ENCODE data around the gene UPF3A.
"Not testable (repeated sequence)": the region's sequence is repeated elsewhere in the genome, so short reads cannot be mapped to it uniquely, and the experiment has no call there.

Gene UPF3A

DNA sequence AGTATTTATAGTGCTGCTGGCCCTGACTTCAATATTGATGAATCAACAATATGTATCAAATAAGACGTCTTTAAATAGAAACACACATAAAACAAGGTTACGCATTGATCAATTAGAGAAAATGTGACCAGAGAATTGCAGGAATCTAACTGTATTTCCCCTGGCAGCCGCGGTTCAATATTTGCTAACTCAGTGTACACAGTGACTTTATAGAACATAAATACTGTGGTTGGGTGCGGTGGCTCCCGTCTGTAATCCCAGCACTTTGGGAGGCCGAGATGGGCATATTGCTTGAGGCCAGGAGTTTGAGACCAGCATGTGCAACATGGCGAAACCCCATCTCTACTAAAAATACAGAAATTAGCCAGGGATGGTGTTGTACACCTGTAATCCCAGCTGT, 22.8 kb upstream of the UPF3A start:
- Mint-ChIP-seq H3K36me3 (peaks cover 36% of the 10 kb centered on the region), H3K9me3 (no peaks in the 10 kb centered on the region), H3K4me1 (peaks cover 40% of the 10 kb centered on the region), H3K4me3 (no peak overlapping the region), H3K27me3 (no peaks in the 10 kb centered on the region), H3K27ac (peak overlapping the region; percentile 46)

DNA sequence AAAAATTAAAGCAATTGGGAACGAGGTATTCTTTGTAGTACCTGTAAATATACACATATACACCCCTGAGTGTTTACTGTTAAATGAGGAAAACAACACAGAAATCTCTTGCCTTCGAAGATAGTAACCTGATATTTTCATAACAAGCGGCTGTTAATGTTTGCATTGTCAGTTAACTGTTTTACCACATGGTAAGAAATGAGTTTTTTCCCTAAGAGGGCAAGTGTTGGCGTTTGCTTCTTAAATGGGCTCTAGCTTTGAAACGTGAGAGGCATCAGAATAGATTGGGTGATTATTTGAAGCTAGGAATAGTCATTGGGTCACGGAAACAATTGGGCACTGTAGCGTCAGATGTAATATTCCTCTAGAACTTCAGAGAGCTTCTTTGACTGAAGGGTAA, 22.0 kb upstream of the UPF3A start:
- H3K27ac Mint-ChIP-seq, result no peak overlapping the region

DNA sequence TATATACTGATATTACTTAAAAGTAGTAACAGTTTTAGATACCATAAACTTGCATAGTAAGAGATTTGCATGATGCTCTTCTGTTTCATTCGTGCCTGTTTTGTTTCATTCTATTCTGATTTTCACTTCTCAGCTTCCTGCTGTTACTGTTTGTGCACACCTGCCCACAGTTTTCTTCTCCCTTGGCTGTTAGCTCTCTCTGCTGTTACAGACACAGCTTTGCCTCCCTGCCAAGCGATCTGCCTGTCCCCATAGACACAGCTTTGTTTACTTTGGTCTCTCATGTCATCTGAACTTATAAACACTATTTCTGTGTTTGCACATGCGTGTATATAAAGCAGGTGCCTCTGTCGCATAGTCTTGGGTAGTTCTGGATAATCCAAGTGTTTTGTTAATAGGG, 21.4 kb upstream of the UPF3A start:
- H3K4me3 Mint-ChIP-seq, result no peak overlapping the region
- H3K27me3 Mint-ChIP-seq, result no peaks in the 10 kb centered on the region
- peaks cover 32% of the 10 kb centered on the region for H3K4me1 Mint-ChIP-seq
- H3K36me3 Mint-ChIP-seq, result peaks cover 32% of the 10 kb centered on the region
- H3K9me3 Mint-ChIP-seq, result no peaks in the 10 kb centered on the region
- peak overlapping the region; percentile 0 for H3K27ac Mint-ChIP-seq

More for the DNA sequence above, 22.0 kb upstream of the UPF3A start:
- Mint-ChIP-seq H3K4me3 (no peak overlapping the region), H3K4me1 (peaks cover 37% of the 10 kb centered on the region), H3K27me3 (no peaks in the 10 kb centered on the region), H3K36me3 (peaks cover 36% of the 10 kb centered on the region), H3K9me3 (no peaks in the 10 kb centered on the region)

DNA sequence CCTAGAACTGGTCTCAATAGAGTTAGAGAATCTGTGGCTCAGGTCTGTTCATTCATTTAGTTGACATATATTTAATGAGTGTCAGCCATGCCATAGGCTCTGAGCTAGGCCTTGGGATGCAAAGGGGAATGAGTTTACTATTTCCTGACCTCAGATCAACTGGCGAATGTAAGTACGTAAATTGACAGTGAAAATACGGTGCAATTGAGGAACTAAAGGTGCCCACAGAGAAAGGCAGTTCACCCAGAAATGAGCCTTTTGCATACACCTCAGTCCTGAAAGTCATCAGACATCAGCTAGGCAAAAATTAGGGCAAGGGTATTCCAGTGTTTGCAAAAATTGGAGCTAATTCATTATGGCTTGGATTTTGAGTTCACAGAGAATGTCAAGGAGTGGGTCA, 20.6 kb upstream of the UPF3A start:
- Mint-ChIP-seq H3K27ac (peak overlapping the region; percentile 64), H3K9me3 (no peaks in the 10 kb centered on the region), H3K4me1 (peaks cover 32% of the 10 kb centered on the region), H3K4me3 (no peak overlapping the region), H3K36me3 (peaks cover 30% of the 10 kb centered on the region), H3K27me3 (no peaks in the 10 kb centered on the region)

DNA sequence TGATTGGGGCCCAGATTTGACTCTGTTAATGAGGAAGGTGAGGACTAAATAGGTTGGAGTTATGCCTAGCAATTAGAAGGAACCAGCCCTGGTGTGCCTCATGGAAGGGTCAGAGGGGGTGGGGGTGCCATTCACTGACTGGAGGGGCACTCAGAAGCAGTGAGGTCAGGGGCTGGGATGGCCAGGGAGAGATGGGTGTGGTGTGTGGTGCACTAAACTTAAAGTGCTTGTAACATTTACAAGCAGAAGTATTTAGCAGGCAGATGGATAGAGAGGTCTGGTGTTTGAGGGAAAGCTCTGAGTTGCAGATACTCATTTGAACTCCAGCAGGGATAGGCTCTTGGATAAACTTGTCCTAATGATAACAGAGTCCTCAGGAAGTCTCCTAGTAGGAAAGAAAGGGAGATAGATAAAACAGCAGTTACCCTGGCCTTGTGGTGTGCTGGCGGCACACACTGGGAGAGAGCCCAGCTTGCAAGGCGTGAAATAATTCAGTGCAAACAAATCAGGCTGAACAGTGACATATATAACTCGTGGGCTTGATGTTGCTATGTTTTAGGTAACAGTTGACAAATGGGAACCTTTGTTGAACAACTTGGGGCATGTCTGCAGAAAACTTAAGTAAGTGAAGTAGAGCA, 20.0 kb upstream of the UPF3A start:
- Mint-ChIP-seq H3K27ac (peak overlapping the region; percentile 64), H3K36me3 (peaks cover 29% of the 10 kb centered on the region)

DNA sequence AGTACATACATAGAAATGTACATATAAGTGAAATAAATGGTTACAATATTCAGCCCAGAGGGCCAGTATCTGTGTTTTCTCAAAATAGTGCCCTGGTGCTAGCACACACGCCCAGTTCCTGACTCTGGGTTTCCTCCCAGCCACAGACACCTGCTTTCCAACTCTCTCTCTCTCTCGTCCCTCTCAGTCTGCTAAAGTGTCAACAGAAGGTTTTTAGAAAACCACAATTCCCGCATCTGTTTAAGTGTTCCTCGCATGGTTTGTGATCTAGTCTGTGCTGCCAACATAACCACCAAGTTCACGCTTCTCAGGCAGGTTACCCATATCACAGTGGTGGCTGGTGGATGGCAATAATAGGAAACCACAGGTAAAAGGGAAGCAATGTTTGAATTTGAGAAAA, 17.8 kb upstream of the UPF3A start:
- no peaks in the 10 kb centered on the region for H3K27me3 Mint-ChIP-seq
- peaks cover 41% of the 10 kb centered on the region for H3K4me1 Mint-ChIP-seq
- peak overlapping the region; percentile 31 for H3K4me3 Mint-ChIP-seq
- peaks cover 33% of the 10 kb centered on the region for H3K36me3 Mint-ChIP-seq
- H3K27ac Mint-ChIP-seq, result peak overlapping the region; percentile 31
- H3K9me3 Mint-ChIP-seq, result no peaks in the 10 kb centered on the region

More for the DNA sequence above, 20.0 kb upstream of the UPF3A start:
- Mint-ChIP-seq H3K4me1 (peaks cover 32% of the 10 kb centered on the region), H3K4me3 (no peak overlapping the region), H3K9me3 (no peaks in the 10 kb centered on the region), H3K27me3 (no peaks in the 10 kb centered on the region)

DNA sequence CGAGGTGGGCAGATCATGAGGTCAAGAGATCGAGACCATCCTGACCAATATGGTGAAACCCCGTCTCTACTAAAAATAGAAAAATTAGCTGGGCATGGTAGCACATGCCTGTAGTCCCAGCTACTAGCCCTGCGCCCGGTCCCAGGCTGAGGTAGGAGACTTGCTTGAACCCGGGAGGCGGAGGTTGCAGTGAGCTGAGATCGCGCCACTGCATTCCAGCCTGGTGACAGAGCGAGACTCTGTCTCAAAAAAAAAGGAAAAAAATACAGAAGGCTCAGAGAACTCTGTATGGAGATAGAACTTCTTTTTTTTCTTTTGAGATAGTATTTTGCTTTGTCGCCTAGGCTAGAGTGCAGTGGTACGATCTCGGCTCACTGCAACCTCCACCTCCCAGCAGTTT, 17.1 kb upstream of the UPF3A start:
- Mint-ChIP-seq H3K36me3 (peaks cover 35% of the 10 kb centered on the region), H3K4me1 (peaks cover 46% of the 10 kb centered on the region)
- H3K27me3 Mint-ChIP-seq, H3K9me3 Mint-ChIP-seq, H3K4me3 Mint-ChIP-seq, H3K27ac Mint-ChIP-seq: not testable (repeated sequence)

DNA sequence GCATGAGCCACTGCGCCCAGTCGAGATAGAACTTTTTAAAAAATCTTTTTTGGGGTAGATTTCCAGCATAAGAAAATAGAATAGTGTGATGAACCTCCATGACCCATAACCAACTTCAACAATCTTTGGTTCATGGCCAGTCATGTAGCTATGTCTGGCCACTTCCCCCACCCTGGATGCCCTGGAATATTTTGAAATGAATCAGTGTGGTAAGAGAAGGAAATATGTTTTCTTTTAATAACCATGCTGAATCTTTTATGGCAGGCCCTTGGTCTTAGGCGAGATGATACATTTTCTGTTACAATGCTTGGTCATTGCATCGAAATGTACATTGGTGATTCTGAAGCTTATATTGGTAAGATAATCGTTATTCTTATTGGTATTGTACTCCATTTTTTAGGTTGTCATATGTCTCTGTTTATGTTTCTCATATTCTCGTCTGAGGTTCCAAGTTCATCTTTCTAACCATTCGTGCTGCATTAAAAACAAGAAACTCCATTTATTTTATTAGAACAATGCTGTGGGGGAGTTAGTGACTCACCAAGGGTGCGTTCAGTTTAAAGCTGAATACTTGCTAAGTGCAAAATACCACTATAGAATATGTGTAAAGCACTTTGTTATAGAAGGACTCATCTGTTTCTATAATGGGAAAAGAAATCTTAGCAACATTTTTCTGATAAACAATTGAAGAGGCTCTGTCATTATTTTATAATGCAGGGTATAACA, 16.4 kb upstream of the UPF3A start:
- Mint-ChIP-seq H3K4me1 (peaks cover 47% of the 10 kb centered on the region), H3K27ac (no peak overlapping the region), H3K36me3 (peaks cover 32% of the 10 kb centered on the region), H3K27me3 (no peaks in the 10 kb centered on the region), H3K9me3 (no peaks in the 10 kb centered on the region), H3K4me3 (no peak overlapping the region)

DNA sequence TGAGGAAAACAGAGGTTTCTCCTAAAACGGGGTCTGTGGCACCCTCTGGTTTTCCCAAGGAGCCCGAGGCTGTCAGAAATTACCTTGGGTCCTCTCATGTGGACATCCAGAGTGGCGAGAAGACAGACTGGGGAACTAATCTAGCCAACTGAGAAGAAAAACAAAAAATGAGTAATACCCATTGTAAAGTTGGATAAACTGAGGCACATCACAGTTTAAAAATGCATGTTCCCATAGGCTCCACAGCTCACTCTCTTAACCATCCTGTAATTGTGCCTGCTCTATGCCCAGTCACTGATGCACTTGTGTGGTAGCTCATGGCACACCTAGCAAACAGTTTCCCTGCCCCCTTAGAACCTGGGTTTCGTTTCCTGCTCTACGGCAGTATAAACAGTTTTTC, 15.2 kb upstream of the UPF3A start:
- H3K27me3 Mint-ChIP-seq, result no peaks in the 10 kb centered on the region
- H3K4me3 Mint-ChIP-seq, result no peak overlapping the region
- no peak overlapping the region for H3K27ac Mint-ChIP-seq
- H3K9me3 Mint-ChIP-seq, result no peaks in the 10 kb centered on the region
- peaks cover 39% of the 10 kb centered on the region for H3K4me1 Mint-ChIP-seq
- peaks cover 28% of the 10 kb centered on the region for H3K36me3 Mint-ChIP-seq

DNA sequence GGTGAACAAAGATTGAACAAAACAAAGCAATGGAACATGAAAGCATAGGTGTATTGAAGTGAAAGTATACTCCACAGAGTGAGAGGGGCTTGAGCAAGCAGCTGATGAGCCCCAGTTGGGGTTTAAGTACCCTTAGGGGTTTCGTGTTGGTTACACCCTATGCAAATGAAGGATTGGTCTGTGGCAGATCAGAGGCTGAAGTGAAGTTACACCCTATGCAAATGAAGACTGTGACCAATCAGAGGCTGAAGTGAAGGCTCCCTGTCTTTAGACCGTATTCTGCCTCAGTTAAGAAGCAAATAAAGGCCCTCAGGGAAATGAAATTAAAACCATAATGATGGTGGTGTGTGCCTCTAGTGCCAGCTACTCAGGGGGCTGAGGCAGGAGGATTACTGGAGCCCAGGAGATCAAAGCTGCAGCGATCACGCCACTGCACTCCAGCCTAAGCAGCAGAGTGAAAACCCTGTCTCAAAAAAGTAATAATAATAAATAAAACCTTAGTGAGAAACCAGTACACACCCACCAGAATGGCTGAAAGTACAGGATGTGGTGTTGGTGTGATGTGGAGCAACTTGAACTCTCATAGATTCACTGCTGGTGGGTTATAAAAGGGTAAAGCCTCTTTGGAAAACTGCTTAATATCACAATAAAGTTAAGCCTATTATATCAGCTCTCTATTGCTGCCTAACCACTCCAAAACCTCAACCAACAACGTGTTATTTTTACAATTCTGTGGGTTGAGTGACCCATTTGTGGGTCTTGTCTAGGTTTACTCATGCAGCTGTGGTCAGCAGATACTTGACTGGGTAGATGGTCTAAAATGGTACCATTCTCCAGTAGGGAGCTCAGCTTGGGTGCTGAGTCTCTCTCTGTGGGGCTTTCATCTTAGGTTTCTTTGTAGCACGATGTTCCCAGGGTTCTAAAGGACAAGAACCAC, 12.8 kb upstream of the UPF3A start:
- Mint-ChIP-seq H3K27ac (peak overlapping the region; percentile 14), H3K36me3 (peaks cover 31% of the 10 kb centered on the region), H3K9me3 (no peaks in the 10 kb centered on the region), H3K4me3 (peak overlapping the region; percentile 23), H3K27me3 (no peaks in the 10 kb centered on the region), H3K4me1 (peaks cover 18% of the 10 kb centered on the region)

DNA sequence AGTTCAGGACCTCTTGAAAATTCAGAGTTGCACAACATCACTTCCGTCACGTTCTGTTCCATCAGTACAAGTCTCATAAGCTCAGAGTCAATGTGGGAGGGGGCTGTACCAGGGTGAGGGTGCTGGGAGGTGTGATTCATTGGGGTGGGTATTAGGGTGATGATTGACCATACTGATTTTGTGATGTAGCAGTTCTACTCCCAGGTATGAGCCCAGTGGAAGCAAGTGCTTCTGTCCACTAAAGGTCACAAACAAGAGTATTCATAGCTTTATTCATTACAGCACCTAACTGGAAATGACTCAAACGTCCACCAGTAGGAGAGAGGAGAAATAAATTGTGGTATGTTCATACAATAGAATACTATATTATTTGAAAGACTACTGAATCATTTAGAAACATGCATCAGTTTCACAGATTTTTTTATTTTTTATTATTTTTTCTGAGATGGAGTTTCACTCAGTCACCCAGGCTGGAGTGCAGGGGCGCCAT, 12.1 kb upstream of the UPF3A start:
- H3K27ac Mint-ChIP-seq, result peak overlapping the region; percentile 14
- peaks cover 16% of the 10 kb centered on the region for H3K4me1 Mint-ChIP-seq
- peaks cover 30% of the 10 kb centered on the region for H3K36me3 Mint-ChIP-seq
- no peaks in the 10 kb centered on the region for H3K27me3 Mint-ChIP-seq
- no peaks in the 10 kb centered on the region for H3K9me3 Mint-ChIP-seq
- H3K4me3 Mint-ChIP-seq, result no peak overlapping the region

DNA sequence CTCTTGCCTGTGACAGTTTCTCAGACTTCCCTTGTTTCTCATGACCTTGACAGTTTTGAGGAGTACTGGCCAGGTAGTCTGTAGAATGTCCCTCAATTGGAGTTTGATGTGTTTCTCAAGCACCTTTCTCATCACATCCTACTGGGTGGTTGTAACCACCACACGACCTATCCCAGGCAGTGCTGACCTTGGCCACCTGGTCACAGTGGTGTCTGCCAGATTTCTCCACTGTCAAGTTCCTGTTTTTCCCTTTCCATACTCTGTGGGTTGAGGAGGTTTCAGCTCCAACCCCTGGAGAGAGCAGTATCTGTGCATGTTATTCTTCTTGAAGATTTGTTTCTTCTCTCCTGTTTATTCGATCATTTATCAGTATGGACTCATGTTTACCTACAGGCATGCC, 8.4 kb upstream of the UPF3A start:
- no peaks in the 10 kb centered on the region for H3K9me3 Mint-ChIP-seq
- H3K36me3 Mint-ChIP-seq, result peaks cover 24% of the 10 kb centered on the region
- H3K4me3 Mint-ChIP-seq, result no peak overlapping the region
- no peaks in the 10 kb centered on the region for H3K27me3 Mint-ChIP-seq
- peaks cover 15% of the 10 kb centered on the region for H3K4me1 Mint-ChIP-seq
- peak overlapping the region; percentile 33 for H3K27ac Mint-ChIP-seq

DNA sequence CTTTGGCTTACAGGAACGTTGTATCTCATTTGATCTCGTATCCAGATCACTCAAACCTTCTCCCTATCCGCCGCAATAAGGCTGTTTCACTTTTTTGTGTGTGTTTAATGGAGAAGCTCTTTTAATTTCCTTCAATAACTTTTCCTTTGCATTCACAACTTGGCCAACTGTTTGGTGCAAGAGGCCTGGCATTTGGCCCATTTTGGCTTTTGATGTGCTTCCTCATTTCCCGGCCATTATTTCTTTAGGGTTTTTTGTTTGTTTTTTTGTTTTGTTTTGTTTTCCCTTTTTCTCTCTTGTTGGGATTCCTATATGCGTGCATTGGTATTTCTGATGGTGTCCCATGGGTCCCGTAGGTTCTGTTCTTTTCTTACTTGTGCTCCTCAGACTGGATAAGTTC, 6.1 kb upstream of the UPF3A start:
- Mint-ChIP-seq H3K4me3 (no peak overlapping the region), H3K36me3 (peaks cover 15% of the 10 kb centered on the region), H3K9me3 (no peaks in the 10 kb centered on the region), H3K27ac (no peak overlapping the region), H3K27me3 (no peaks in the 10 kb centered on the region), H3K4me1 (peaks cover 23% of the 10 kb centered on the region)

DNA sequence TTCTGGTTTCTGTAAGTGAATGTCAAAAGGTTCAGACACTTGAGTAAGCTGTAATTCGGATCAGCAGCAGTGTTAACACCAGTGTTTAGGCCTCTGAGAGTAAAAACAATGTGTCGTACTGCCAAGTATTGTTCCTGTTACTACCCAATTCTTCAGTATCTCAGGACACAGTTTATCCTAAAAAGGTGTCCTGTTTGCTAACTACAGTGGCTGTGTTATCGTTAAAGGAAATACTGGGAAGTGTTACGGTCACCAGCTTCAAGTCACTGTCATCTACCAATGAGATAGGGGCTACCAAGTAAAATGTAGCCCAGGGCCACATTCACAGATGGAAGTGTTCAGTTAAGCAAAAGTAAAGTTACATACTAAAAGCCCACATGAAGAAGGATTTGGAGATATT, 2.3 kb upstream of the UPF3A start:
- H3K9me3 Mint-ChIP-seq, result no peaks in the 10 kb centered on the region
- peak overlapping the region; percentile 76 for H3K27ac Mint-ChIP-seq
- H3K27me3 Mint-ChIP-seq, result no peaks in the 10 kb centered on the region
- H3K4me3 Mint-ChIP-seq, result peak overlapping the region; percentile 96
- H3K4me1 Mint-ChIP-seq, result peaks cover 40% of the 10 kb centered on the region
- peaks cover 5% of the 10 kb centered on the region for H3K36me3 Mint-ChIP-seq

DNA sequence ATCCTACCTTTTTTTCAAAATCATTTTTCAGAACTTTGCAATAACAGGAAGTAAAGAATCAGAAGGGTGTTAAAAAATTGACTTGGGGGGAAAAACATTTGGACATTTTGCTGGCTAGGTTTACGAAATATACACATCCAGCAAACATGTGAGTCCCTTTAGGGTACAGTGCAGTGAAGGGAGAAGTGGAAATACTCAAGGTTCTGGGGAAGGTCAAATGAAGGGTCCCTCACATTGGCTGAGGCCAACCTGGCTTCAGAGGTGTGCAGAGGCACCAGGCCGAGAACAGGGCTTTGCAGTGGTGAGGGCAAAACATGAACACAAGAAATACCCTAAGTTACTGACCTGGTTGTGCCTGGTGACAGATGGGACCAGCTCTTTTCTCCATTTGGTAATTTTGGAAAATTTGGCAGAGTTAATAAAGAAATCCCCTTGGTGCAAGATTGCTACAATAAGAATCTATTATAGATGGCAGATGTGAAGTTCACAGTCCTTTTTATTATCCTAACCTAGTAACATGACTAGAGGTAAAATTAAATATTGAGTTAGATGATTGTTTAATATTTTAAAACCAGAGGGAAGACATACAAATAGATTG, 1.5 kb upstream of the UPF3A start:
- Mint-ChIP-seq H3K27ac (peak overlapping the region; percentile 99), H3K27me3 (no peaks in the 10 kb centered on the region), H3K4me1 (peaks cover 40% of the 10 kb centered on the region), H3K4me3 (peak overlapping the region; percentile 96), H3K9me3 (no peaks in the 10 kb centered on the region), H3K36me3 (peaks cover 2% of the 10 kb centered on the region)

All from activated naive CD4-positive, alpha-beta T cell treated with anti-CD3 and anti-CD28 coated beads, Interleukin-2, amount 50 U/mL, for 24 hours (primary cell).